ENCODE results near the gene CLIP3. TPM values are rescaled to one million over a fixed set of nuclear protein-coding genes. Genes with fewer than 3 reads are reported as not detected.
"Not testable (repeated sequence)": the region's sequence is repeated elsewhere in the genome, so short reads cannot be mapped to it uniquely, and the experiment has no call there.

The CLIP3 gene
- polyA plus RNA-seq, 3 donors: 0.24 TPM; not detected in 2

- H3K27ac Mint-ChIP-seq: peak overlapping the region in 1 of 7 donors; percentile 8
- Histone ChIP-seq H3K36me3 (replicated peaks in 1 of 2; ENCODE audit: control insufficient read depth in 1 of 2, insufficient read depth in 2 of 2, low read length in 2 of 2) (no peaks in the 10 kb centered on the region), H3K27me3 (ENCODE audit: control insufficient read depth in 2 of 2, insufficient read depth in 2 of 2, low read length in 2 of 2) (no peaks in the 10 kb centered on the region), H3K79me2 (ENCODE audit: insufficient read depth, low read length) (no peaks in the 10 kb centered on the region), H3K9me3 (replicated peaks in 1 of 2; ENCODE audit: control insufficient read depth in 1 of 2, insufficient read depth in 1 of 2, low read length in 2 of 2) (no peaks in the 10 kb centered on the region), H3K4me3 (replicated peaks in 1 of 3; ENCODE audit: low read depth in 2 of 3, low read length in 3 of 3) (no peak overlapping the region), H3K27ac (ENCODE audit: low read depth in 1 of 2, low read length in 2 of 2) (no peak overlapping the region), H3K9ac (ENCODE audit: insufficient read depth, low read length, poor library complexity, severe bottlenecking) (no peak overlapping the region), H3K4me2 (replicated peaks; ENCODE audit: extremely low read depth, low read length, poor library complexity, severe bottlenecking) (no peak overlapping the region), H2AFZ (ENCODE audit: insufficient read depth, low read depth, low read length, poor library complexity, severe bottlenecking) (no peak overlapping the region), H4K20me1 (ENCODE audit: insufficient read depth, low read length) (no peaks in the 10 kb centered on the region), H3K4me1 (ENCODE audit: control insufficient read depth in 1 of 2, insufficient read depth in 2 of 2, low read length in 2 of 2) (no peaks in the 10 kb centered on the region)
- peaks cover 0 to 1% (median 0%) of the 10 kb centered on the region in 3 donors for H3K27me3 Mint-ChIP-seq (ENCODE audit: low read depth in 3 of 3)
- WGBS (ENCODE audit: insufficient coverage): 27% methylated on average over 1 of the region's 3 CpGs
- no peak for DNase-seq
- peaks cover 14% of the 10 kb centered on the region for H3K4me1 Mint-ChIP-seq
- intact Hi-C loops (cut with micrococcal nuclease): no loop called here
- no peaks in the 10 kb centered on the region for H3K9me3 Mint-ChIP-seq
- H3K36me3 Mint-ChIP-seq: peaks cover 3 to 8% of the 10 kb centered on the region in 2 donors
- H3K4me3 Mint-ChIP-seq: no peak overlapping the region
- TF ChIP-seq CTCF (IDR thresholded peaks at IDR 0.05): no peak
Observed at GRCh38 chr19:36041831-36042230, 9.2 kb upstream of the CLIP3 start.

- H4K20me1 ChIP-seq (ENCODE audit: insufficient read depth, low read length); H3K9me3 Mint-ChIP-seq; H3K4me2 ChIP-seq (replicated peaks; ENCODE audit: extremely low read depth, low read length, poor library complexity, severe bottlenecking); H3K27ac Mint-ChIP-seq; DNase-seq; H3K27me3 Mint-ChIP-seq (ENCODE audit: low read depth in 3 of 3); H3K4me3 Mint-ChIP-seq; intact Hi-C loops (cut with micrococcal nuclease); H2AFZ ChIP-seq (ENCODE audit: insufficient read depth, low read depth, low read length, poor library complexity, severe bottlenecking); H3K36me3 Mint-ChIP-seq; H3K9ac ChIP-seq (ENCODE audit: insufficient read depth, low read length, poor library complexity, severe bottlenecking); H3K4me1 ChIP-seq (ENCODE audit: control insufficient read depth in 1 of 2, insufficient read depth in 2 of 2, low read length in 2 of 2); H3K27me3 ChIP-seq (ENCODE audit: control insufficient read depth in 2 of 2, insufficient read depth in 2 of 2, low read length in 2 of 2); H3K9me3 ChIP-seq (replicated peaks in 1 of 2; ENCODE audit: control insufficient read depth in 1 of 2, insufficient read depth in 1 of 2, low read length in 2 of 2); H3K4me3 ChIP-seq (replicated peaks in 1 of 3; ENCODE audit: low read depth in 2 of 3, low read length in 3 of 3); H3K79me2 ChIP-seq (ENCODE audit: insufficient read depth, low read length); H3K36me3 ChIP-seq (replicated peaks in 1 of 2; ENCODE audit: control insufficient read depth in 1 of 2, insufficient read depth in 2 of 2, low read length in 2 of 2); H3K27ac ChIP-seq (ENCODE audit: low read depth in 1 of 2, low read length in 2 of 2): not testable (repeated sequence)
- peaks cover 14% of the 10 kb centered on the region for H3K4me1 Mint-ChIP-seq
- 94% methylated on average over 5 of the region's 6 CpGs for WGBS (ENCODE audit: insufficient coverage)
Observed at GRCh38 chr19:36041092-36041491, 8.4 kb upstream of the CLIP3 start.

All from CD14-positive monocyte (primary cell).